Measurements from ENCODE around the gene GRK5.
"Not testable (repeated sequence)": the region's sequence is repeated elsewhere in the genome, so short reads cannot be mapped to it uniquely, and the experiment has no call there.

Gene GRK5

DNA sequence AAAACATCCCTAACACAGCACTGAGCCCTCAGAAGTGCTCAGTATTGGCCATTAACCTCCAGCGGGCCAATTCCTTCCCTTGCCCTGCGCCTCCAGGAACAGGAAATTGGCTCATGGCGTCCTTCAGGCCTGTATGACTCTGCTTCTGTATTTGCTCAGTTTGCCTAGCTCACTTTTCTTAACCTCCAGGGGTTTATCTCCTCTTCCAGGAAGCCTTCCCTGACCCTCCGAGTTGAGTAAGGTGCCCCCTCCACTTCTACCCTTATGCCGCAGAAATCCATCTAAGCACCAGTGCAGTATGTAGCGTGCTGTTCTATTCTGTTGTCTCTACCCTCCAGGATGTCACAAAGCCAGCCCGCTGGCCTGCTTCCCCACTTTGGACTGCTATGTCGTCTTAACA lies 40.8 kb upstream of the GRK5 start:
- DNase-seq (ENCODE audit: low spot score) = no peak
- TF ChIP-seq, protein P1, sequence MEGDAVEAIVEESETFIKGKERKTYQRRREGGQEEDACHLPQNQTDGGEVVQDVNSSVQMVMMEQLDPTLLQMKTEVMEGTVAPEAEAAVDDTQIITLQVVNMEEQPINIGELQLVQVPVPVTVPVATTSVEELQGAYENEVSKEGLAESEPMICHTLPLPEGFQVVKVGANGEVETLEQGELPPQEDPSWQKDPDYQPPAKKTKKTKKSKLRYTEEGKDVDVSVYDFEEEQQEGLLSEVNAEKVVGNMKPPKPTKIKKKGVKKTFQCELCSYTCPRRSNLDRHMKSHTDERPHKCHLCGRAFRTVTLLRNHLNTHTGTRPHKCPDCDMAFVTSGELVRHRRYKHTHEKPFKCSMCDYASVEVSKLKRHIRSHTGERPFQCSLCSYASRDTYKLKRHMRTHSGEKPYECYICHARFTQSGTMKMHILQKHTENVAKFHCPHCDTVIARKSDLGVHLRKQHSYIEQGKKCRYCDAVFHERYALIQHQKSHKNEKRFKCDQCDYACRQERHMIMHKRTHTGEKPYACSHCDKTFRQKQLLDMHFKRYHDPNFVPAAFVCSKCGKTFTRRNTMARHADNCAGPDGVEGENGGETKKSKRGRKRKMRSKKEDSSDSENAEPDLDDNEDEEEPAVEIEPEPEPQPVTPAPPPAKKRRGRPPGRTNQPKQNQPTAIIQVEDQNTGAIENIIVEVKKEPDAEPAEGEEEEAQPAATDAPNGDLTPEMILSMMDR (IDR thresholded peaks at IDR 0.05; ENCODE audit: extremely low read depth, missing control alignments) = no peak

DNA sequence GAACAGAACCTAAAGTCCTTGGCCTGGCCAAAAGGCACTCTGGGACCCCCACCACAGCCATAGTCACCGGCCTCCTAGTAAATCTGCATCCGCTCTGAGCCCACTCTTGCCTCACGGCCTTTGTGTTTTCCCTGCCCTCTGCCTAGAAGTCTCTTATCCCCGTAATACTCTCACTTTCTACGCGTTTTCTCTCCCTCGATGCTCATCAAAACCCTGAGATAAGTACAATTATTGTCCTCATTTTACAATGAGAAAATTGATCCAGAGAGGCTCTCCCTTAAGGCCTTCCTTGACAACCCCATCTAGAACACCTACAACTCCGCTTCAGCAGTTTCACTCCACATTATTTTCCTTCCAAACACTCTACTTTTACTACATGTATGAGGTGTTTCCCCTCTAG lies 40.3 kb upstream of the GRK5 start:
- TF ChIP-seq, protein P1 (IDR thresholded peaks at IDR 0.05; ENCODE audit: extremely low read depth, missing control alignments) = no peak
- no peak for DNase-seq (ENCODE audit: low spot score)

DNA sequence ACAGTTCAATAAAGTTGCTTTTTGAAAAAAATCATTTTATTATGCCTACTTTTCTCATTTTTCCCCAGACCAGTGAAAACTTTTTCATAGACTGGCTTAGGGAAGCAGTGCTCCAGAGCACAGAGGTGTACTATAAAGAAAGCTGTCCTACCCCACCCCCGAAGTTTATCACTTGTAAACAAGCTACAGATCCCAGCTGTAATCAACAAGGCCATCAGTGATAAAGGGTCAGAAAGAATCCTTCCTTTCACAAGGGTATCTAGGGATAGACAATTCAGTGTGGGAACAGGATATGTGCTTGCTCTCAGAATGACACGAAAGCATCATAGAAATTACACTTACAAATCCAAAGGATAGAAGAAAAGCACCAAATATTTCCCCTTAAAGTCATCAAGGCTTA lies 33.3 kb upstream of the GRK5 start:
- no peak for DNase-seq (ENCODE audit: low spot score)
- TF ChIP-seq, protein P1 (IDR thresholded peaks at IDR 0.05; ENCODE audit: extremely low read depth, missing control alignments) = no peak

DNA sequence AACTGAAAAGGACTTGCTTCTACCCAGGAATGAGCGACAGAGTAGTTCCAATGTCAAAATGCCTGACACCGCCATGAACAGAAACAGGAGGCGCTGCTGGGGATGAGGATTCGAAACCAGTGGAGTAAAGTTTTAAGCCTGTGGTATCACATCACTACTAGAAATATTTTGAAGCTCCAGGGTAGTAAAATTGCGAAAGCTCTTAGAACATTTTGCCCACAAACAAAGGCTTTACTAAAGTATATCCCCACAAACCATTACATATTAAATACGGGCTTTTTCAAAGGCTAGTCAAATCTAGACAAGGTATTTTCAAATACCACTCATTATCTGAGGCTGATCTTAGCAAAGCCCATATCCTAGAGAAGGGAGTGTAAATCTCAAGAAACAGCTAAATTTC lies 31.2 kb upstream of the GRK5 start:
- TF ChIP-seq, protein P1 (IDR thresholded peaks at IDR 0.05; ENCODE audit: extremely low read depth, missing control alignments) = no peak
- no peak for DNase-seq (ENCODE audit: low spot score)

DNA sequence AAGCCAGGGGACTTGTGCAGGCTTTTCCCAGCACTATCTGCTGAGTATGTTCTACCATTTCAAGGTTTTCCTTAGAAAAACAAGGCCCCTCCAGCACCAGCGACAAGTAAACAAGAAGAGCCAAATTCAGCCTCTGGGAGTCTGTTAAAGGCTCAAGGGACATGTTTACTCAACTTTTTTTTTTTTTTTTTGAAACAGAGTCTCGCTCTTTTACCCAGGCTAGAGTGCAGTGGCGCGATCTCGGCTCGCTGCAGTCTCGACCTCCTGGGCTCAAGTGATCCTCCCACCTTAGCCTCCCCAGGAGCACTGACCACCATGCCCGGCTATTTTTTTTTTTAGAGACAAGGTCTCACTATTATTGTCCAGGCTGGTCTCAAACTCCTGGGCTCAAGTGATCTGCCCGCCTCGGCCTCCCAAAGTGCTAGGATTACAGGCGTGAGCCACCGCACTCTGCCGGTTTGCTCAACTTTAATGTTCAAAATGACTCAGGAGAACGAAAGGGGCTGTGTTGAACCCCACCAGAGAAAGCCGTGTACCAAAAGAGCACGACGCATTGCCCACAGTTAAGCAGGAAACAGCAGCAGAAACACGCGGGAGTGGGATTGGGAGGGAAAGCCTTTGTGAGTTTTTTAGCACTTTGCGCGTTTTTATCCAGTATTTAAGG lies 29.5 kb upstream of the GRK5 start:
- TF ChIP-seq, protein P1 (IDR thresholded peaks at IDR 0.05; ENCODE audit: extremely low read depth, missing control alignments) = no peak
- DNase-seq (ENCODE audit: low spot score) = no peak

DNA sequence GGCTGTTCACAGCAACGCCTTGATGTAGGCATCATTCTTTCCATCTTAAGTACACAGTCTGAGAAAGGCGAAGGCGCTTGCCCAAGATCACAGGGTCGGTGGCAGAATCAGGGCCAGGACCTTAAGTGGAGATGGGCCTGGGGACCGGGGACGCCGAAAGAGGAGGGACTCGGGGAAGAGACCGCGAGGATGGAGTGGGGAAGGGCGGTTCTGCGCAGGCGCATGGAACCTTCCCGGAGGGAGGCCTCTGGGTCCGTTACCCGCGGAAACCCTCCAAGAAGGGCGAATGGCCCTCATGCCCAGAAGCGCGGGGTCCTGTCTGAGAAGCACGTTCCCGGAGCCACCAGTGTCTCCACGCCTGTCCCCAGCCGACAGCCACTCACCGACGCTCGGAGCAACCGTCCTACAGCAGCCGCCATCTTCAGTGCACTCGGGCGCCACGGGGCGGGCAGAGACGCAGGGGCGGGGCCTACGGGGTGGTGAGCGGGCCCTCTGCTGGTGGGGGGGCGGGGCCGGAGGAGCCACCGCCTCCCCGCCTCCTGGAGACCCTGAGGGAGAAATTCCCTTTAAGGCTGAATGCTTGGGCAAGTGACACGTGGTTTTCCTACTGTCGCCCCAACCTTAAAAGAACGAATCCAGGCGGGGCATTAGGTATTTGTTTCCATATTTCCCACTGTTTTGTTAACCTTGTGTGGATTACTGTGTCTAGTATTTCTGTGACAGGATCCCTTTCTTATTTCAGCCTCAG lies 28.8 kb upstream of the GRK5 start, which contains the start of gene PRDX3:
Gene PRDX3, minus strand, starts transcription at position 441 of the 748 bp plus-strand sequence. Its CDS starts 22 bp downstream, at position 419.
- TF ChIP-seq, protein P1 (IDR thresholded peaks at IDR 0.05; ENCODE audit: extremely low read depth, missing control alignments) = no peak
- peak; percentile 94 for DNase-seq (ENCODE audit: low spot score)

DNA sequence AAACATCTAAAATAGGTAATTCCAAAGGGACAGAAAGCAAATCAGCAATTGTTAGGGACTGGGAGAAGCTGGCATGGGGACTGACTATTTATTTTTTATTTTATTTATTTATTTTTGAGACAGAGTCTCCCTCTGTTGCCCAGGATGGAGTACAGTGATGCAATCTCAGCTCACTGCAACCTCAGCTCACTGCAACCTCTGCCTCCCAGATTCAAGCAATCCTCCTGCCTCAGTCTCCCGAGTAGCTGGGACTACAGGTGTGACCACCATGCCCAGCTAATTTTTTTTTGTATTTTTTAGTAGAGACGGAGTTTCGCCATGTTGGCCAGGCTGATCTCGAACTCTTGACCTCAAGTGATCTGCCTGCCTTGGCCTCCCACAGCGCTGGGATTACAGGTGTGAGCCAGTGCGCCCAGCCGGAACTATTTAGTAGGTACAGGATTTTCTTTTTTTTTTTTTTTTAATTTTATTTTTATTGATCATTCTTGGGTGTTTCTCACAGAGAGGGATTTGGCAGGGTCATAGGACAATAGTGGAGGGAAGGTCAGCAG lies 26.4 kb upstream of the GRK5 start:
- not testable (repeated sequence) for DNase-seq (ENCODE audit: low spot score)

All from GM20000 (cell line).